Activated CD4-positive, alpha-beta T cell treated with anti-CD3 and anti-CD28 coated beads, Interleukin-2, amount 10 ng/mL, durations not matched to agents 7 days and 5 days (primary cell): ENCODE data around the gene CAMK4. TPM values are rescaled to one million over a fixed set of nuclear protein-coding genes. Genes with fewer than 3 reads are reported as not detected.
"Not testable (repeated sequence)": the region's sequence is repeated elsewhere in the genome, so short reads cannot be mapped to it uniquely, and the experiment has no call there.

ENCODE experiments used
- CTCF ChIA-PET: fragments of 350-600 bp; sonication (Branson Sonifier 250); formaldehyde crosslinking; loops from one replicate; lab custom pipeline; 2021; ENCODE audit warnings: antibody characterized with exemption; lab: Charles Lee
- POLR2A ChIA-PET: fragments of 350-600 bp; sonication (Branson Sonifier 250); formaldehyde crosslinking; loops from one replicate; lab custom pipeline; 2021; ENCODE audit warnings: antibody characterized with exemption; lab: Charles Lee
- DNase-seq: peaks from one replicate; pipeline ENCODE4 v3.0.0-alpha.2; 2020
- H3K27ac Mint-ChIP-seq: one replicate; pipeline ENCODE4 v1.8.0; 2021; ENCODE audit warnings: mild to moderate bottlenecking, moderate library complexity, mixed read lengths
- H3K27me3 Mint-ChIP-seq: one replicate; pipeline ENCODE4 v1.8.0; 2021; ENCODE audit warnings: mixed read lengths
- H3K36me3 Mint-ChIP-seq: one replicate; pipeline ENCODE4 v1.8.0; 2021; ENCODE audit warnings: low read depth, mixed read lengths
- H3K4me1 Mint-ChIP-seq: one replicate; pipeline ENCODE4 v1.8.0; 2021; ENCODE audit warnings: mixed read lengths
- H3K4me3 Mint-ChIP-seq: one replicate; pipeline ENCODE4 v1.8.0; 2021; ENCODE audit warnings: mild to moderate bottlenecking, moderate library complexity, mixed read lengths
- H3K9me3 Mint-ChIP-seq: one replicate; pipeline ENCODE4 v1.8.0; 2021; ENCODE audit warnings: mixed read lengths
- total RNA-seq, 2 experiments: library from RNA; stranded (reverse); gene quantifications; one replicate each; pipeline ENCODE4 v1.2.3, GENCODE V29; 2021

The CAMK4 gene
- total RNA-seq, 2 experiments from 2014 or later, result 138 to 139 TPM

- Mint-ChIP-seq H3K36me3 (peaks cover 45% of the 10 kb centered on the region), H3K4me3 (no peak overlapping the region), H3K4me1 (peaks cover 6% of the 10 kb centered on the region), H3K27ac (no peak overlapping the region), H3K9me3 (peaks cover 21% of the 10 kb centered on the region), H3K27me3 (no peaks in the 10 kb centered on the region)
- DNase-seq, result no peak
- ChIA-PET CTCF (interaction anchor here (0.8 to 1.6 kb wide), 3 partner anchors 15 to 20 kb away, joined by 3 to 5 read pairs (median 3); no protein-coding TSS in a partner anchor), POLR2A (no interaction called here)
Observed at GRCh38 chr5:111299067-111299481, 74.9 kb downstream of the CAMK4 start.

GRCh38 chr5:111299831-111300432, 75.7 kb downstream of the CAMK4 start:
- peaks cover 21% of the 10 kb centered on the region for H3K9me3 Mint-ChIP-seq
- no peak overlapping the region for H3K27ac Mint-ChIP-seq
- POLR2A ChIA-PET, result interaction anchor here (0.6 kb wide), 1 partner anchor 14 kb away, joined by 3 read pairs; no protein-coding TSS in a partner anchor
- H3K4me1 Mint-ChIP-seq, result peaks cover 6% of the 10 kb centered on the region
- H3K36me3 Mint-ChIP-seq, result peaks cover 45% of the 10 kb centered on the region
- CTCF ChIA-PET, result interaction anchor here (0.6 to 1.6 kb wide), 4 partner anchors 14 to 21 kb away, joined by 3 to 5 read pairs (median 3); no protein-coding TSS in a partner anchor
- DNase-seq, result no peak
- no peak overlapping the region for H3K4me3 Mint-ChIP-seq
- H3K27me3 Mint-ChIP-seq, result no peaks in the 10 kb centered on the region

GRCh38 chr5:111301264-111301663, 77.1 kb downstream of the CAMK4 start:
- CTCF ChIA-PET, result no interaction called here
- no peak overlapping the region for H3K4me3 Mint-ChIP-seq
- H3K36me3 Mint-ChIP-seq, result peaks cover 37% of the 10 kb centered on the region
- peaks cover 21% of the 10 kb centered on the region for H3K9me3 Mint-ChIP-seq
- POLR2A ChIA-PET, result no interaction called here
- H3K27ac Mint-ChIP-seq, result no peak overlapping the region
- no peaks in the 10 kb centered on the region for H3K27me3 Mint-ChIP-seq
- peaks cover 6% of the 10 kb centered on the region for H3K4me1 Mint-ChIP-seq
- DNase-seq, result no peak

- H3K27me3 Mint-ChIP-seq, POLR2A ChIA-PET, H3K27ac Mint-ChIP-seq, H3K4me1 Mint-ChIP-seq, H3K4me3 Mint-ChIP-seq, CTCF ChIA-PET, DNase-seq: not testable (repeated sequence)
- H3K9me3 Mint-ChIP-seq, result peaks cover 21% of the 10 kb centered on the region
- peaks cover 33% of the 10 kb centered on the region for H3K36me3 Mint-ChIP-seq
Observed at GRCh38 chr5:111302043-111302442, 77.9 kb downstream of the CAMK4 start.

GRCh38 chr5:111308951-111309350, 84.8 kb downstream of the CAMK4 start:
- CTCF ChIA-PET, result no interaction called here
- Mint-ChIP-seq H3K36me3 (peaks cover 6% of the 10 kb centered on the region), H3K4me3 (no peak overlapping the region), H3K4me1 (peaks cover 35% of the 10 kb centered on the region), H3K9me3 (no peaks in the 10 kb centered on the region), H3K27ac (no peak overlapping the region), H3K27me3 (no peaks in the 10 kb centered on the region)
- POLR2A ChIA-PET, result no interaction called here
- DNase-seq, result no peak

GRCh38 chr5:111309384-111309783, 85.2 kb downstream of the CAMK4 start:
- Mint-ChIP-seq H3K27ac (no peak overlapping the region), H3K4me3 (no peak overlapping the region), H3K27me3 (no peaks in the 10 kb centered on the region), H3K36me3 (peaks cover 6% of the 10 kb centered on the region), H3K9me3 (no peaks in the 10 kb centered on the region), H3K4me1 (peaks cover 37% of the 10 kb centered on the region)
- no peak for DNase-seq
- CTCF ChIA-PET, result no interaction called here
- POLR2A ChIA-PET, result no interaction called here

- ChIA-PET CTCF (no interaction called here), POLR2A (no interaction called here)
- peaks cover 47% of the 10 kb centered on the region for H3K4me1 Mint-ChIP-seq
- H3K27me3 Mint-ChIP-seq, result no peaks in the 10 kb centered on the region
- H3K4me3 Mint-ChIP-seq, result no peak overlapping the region
- no peak overlapping the region for H3K27ac Mint-ChIP-seq
- DNase-seq, result no peak
- peaks cover 2% of the 10 kb centered on the region for H3K9me3 Mint-ChIP-seq
- peaks cover 11% of the 10 kb centered on the region for H3K36me3 Mint-ChIP-seq
Observed at GRCh38 chr5:111310711-111311620, 86.8 kb downstream of the CAMK4 start.

GRCh38 chr5:111311666-111312065, 87.5 kb downstream of the CAMK4 start:
- Mint-ChIP-seq H3K9me3 (peaks cover 4% of the 10 kb centered on the region), H3K27me3 (no peaks in the 10 kb centered on the region), H3K4me3 (no peak overlapping the region), H3K36me3 (peaks cover 16% of the 10 kb centered on the region), H3K4me1 (peaks cover 51% of the 10 kb centered on the region), H3K27ac (no peak overlapping the region)
- ChIA-PET CTCF (no interaction called here), POLR2A (no interaction called here)
- DNase-seq, result no peak

GRCh38 chr5:111313017-111313724, 89.0 kb downstream of the CAMK4 start:
- Mint-ChIP-seq H3K9me3 (peaks cover 4% of the 10 kb centered on the region), H3K4me3 (no peak overlapping the region), H3K27me3 (no peaks in the 10 kb centered on the region), H3K4me1 (peaks cover 51% of the 10 kb centered on the region), H3K27ac (no peak overlapping the region), H3K36me3 (peaks cover 23% of the 10 kb centered on the region)
- ChIA-PET POLR2A (interaction anchor here (0.6 kb wide), 1 partner anchor 13 kb away, joined by 3 read pairs; no protein-coding TSS in a partner anchor), CTCF (interaction anchor here (1.8 kb wide), 1 partner anchor 14 kb away, joined by 5 read pairs; no protein-coding TSS in a partner anchor)
- DNase-seq, result no peak

- peaks cover 59% of the 10 kb centered on the region for H3K36me3 Mint-ChIP-seq
- ChIA-PET POLR2A (no interaction called here), CTCF (interaction anchor here (0.9 to 1.5 kb wide), 3 partner anchors 13 to 26 kb away, joined by 3 to 4 read pairs (median 4); no protein-coding TSS in a partner anchor)
- no peak overlapping the region for H3K27ac Mint-ChIP-seq
- H3K27me3 Mint-ChIP-seq, result no peaks in the 10 kb centered on the region
- no peak for DNase-seq
- H3K4me1 Mint-ChIP-seq, result peaks cover 36% of the 10 kb centered on the region
- H3K4me3 Mint-ChIP-seq, result no peak overlapping the region
- H3K9me3 Mint-ChIP-seq, result peaks cover 20% of the 10 kb centered on the region
Observed at GRCh38 chr5:111320953-111321352, 96.8 kb downstream of the CAMK4 start.

- DNase-seq, result no peak
- Mint-ChIP-seq H3K27me3 (no peaks in the 10 kb centered on the region), H3K9me3 (peaks cover 20% of the 10 kb centered on the region), H3K27ac (no peak overlapping the region), H3K36me3 (peaks cover 55% of the 10 kb centered on the region), H3K4me1 (peaks cover 33% of the 10 kb centered on the region), H3K4me3 (no peak overlapping the region)
- ChIA-PET CTCF (interaction anchor here (1.4 to 1.5 kb wide), 2 partner anchors 12 to 25 kb away, joined by 3 to 4 read pairs; no protein-coding TSS in a partner anchor), POLR2A (no interaction called here)
Observed at GRCh38 chr5:111321376-111321775, 97.2 kb downstream of the CAMK4 start.

- no peak for DNase-seq
- no peak overlapping the region for H3K27ac Mint-ChIP-seq
- no peaks in the 10 kb centered on the region for H3K27me3 Mint-ChIP-seq
- peaks cover 24% of the 10 kb centered on the region for H3K9me3 Mint-ChIP-seq
- H3K4me1 Mint-ChIP-seq, result peaks cover 11% of the 10 kb centered on the region
- peaks cover 41% of the 10 kb centered on the region for H3K36me3 Mint-ChIP-seq
- ChIA-PET CTCF (no interaction called here), POLR2A (no interaction called here)
- no peak overlapping the region for H3K4me3 Mint-ChIP-seq
Observed at GRCh38 chr5:111326551-111326950, 102.4 kb downstream of the CAMK4 start.
